SH-SY5Y (cell line): ENCODE data around the gene CEACAM16.

Source experiments
- GATA2 ChIP-seq: IDR thresholded peaks from 2 replicates; pipeline ENCODE4 v1.6.1; 2011; ENCODE audit warnings: mild to moderate bottlenecking, low read depth, low read length
- GATA3 ChIP-seq: IDR thresholded peaks from 2 replicates; pipeline ENCODE4 v1.6.1; 2011; ENCODE audit warnings: low read depth, mild to moderate bottlenecking, low read length, moderate library complexity

- TF ChIP-seq GATA2 = no peak
- TF ChIP-seq GATA3 = no peak
These were observed 7.7 kb downstream of the CEACAM16 start for GRCh38 chr19:44706506-44707236.
